GM12891 (cell line): ENCODE results near the gene DPP8.

Source experiments
- POLR2A ChIP-seq: IDR thresholded peaks from 2 replicates; pipeline ENCODE4 v1.6.1; 2011; ENCODE audit warnings: low read depth, low read length, control low read depth
- POLR2AphosphoS5 ChIP-seq: IDR thresholded peaks from 2 replicates; pipeline ENCODE4 v1.6.1; 2011; ENCODE audit warnings: low read depth, low read length, control low read depth
- POU2F2 ChIP-seq: IDR thresholded peaks from 2 replicates; pipeline ENCODE4 v1.6.1; 2011; ENCODE audit warnings: low read depth, mild to moderate bottlenecking, control low read depth, low read length, moderate library complexity
- SPI1 ChIP-seq: IDR thresholded peaks from 2 replicates; pipeline ENCODE4 v1.6.1; 2011; ENCODE audit warnings: low read depth, low read length, control low read depth
- TAF1 ChIP-seq: IDR thresholded peaks from 2 replicates; pipeline ENCODE4 v1.6.1; 2011; ENCODE audit warnings: low read depth, low read length, control low read depth

GRCh38 chr15:65413760-65414144 lies 103.7 kb downstream of the DPP8 start:
- no peak for TF ChIP-seq POLR2A
- no peak for TF ChIP-seq TAF1
- no peak for TF ChIP-seq SPI1
- TF ChIP-seq POLR2AphosphoS5, result no peak
- TF ChIP-seq POU2F2, result no peak
